ENCODE measurements around the gene WRAP73.

The WRAP73 gene

DNA sequence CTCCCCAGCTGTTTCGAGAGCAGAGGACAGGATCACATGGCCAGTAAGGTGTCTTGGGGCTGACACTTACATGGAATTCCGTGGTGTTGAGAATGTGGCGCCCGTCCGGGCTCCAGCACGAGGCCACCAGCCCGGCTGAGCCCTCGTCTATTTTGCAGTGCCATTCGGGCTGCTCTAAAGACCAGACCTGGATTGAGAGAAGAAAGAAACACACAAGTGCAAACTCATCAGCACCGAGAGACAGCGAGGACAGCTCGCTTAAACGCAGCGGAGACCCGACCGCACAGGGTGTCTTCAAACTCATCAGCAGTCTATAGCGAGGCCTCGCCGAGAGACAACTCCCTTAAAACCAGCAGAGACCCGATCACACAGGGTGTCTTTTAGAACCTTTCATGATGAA, 3.3 kb downstream of the WRAP73 start:
- no peak for DNase-seq (ENCODE audit: low read depth in 2 of 2)

- no peak for DNase-seq (ENCODE audit: low read depth in 2 of 2)
These were observed 4.1 kb downstream of the WRAP73 start for GRCh38 chr1:3645666-3646355.

DNA sequence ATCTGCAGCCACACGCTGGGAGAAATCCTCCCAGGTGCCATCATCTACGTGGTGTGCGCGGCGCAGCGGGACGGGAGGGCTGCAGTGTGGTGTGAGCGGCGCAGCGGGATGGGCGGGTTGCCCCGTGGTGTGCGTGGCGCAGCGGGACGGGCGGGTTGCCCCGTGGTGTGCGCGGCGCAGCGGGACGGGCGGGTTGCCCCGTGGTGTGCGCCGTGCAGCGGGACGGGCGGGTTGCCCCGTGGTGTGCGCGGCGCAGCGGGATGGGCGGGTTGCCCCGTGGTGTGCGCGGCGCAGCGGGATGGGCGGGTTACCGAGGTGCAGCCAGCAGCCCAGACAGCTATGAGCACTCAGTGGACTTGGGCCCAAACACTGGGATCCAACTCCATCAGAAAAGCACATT, 4.7 kb downstream of the WRAP73 start:
- DNase-seq (ENCODE audit: low read depth in 2 of 2): no peak

DNA sequence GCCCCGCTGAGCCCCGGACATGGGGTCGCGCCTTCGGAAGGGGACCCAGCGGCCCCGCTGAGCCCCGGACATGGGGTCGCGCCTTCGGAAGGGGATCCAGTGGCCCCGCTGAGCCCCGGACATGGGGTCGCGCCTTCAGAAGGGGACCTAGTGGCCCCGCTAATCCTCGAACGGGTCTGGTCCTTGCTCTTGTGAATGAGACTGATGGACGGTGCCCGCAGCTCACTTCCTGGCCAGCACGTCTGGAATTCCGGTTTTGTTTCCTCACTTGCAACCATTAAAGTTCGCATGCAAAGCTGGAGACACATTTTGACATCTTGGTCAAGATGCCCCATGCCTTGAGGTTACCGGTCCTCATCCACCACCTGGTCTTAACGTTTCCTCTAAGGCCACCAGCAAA, 5.6 kb downstream of the WRAP73 start:
- no peak for DNase-seq (ENCODE audit: low read depth in 2 of 2)

GRCh38 chr1:3642919-3643675, 6.8 kb downstream of the WRAP73 start:
- DNase-seq (ENCODE audit: low read depth in 2 of 2): no peak

GRCh38 chr1:3641816-3642215, 8.1 kb downstream of the WRAP73 start:
- DNase-seq (ENCODE audit: low read depth in 2 of 2): no peak

DNA sequence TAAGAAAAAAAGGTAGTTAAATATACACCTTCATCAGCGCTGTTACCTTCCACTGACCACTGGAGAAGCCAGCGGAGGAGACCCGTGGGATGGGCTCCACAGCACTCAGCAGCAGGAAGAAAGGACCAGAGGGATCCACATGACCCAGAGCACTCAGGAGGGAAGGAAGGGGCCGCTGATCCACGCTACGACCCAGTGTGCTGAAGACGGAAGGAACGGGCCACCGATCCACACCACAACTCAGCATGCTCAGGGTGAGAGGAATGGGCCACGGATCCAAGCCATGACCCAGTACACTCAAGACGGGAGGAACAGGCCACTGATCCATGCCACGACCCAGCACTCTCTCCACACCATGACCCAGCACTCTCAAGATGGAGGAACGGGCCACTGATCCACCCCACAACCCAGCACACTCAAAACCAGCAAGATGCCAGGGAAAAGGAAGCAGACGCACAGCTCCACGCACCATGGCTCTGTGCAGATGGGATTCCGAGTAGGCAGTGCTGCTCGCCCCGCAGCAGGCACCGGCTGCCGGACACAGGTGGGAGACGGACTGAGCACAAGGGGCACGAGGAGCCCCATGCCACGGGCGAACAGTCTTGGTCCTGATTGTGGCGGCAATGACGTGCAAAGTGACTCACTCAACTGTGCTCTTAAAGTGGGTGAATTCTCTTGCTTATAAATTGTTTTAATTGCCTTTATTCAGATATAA, 8.7 kb downstream of the WRAP73 start:
- DNase-seq (ENCODE audit: low read depth in 2 of 2): no peak

DNA sequence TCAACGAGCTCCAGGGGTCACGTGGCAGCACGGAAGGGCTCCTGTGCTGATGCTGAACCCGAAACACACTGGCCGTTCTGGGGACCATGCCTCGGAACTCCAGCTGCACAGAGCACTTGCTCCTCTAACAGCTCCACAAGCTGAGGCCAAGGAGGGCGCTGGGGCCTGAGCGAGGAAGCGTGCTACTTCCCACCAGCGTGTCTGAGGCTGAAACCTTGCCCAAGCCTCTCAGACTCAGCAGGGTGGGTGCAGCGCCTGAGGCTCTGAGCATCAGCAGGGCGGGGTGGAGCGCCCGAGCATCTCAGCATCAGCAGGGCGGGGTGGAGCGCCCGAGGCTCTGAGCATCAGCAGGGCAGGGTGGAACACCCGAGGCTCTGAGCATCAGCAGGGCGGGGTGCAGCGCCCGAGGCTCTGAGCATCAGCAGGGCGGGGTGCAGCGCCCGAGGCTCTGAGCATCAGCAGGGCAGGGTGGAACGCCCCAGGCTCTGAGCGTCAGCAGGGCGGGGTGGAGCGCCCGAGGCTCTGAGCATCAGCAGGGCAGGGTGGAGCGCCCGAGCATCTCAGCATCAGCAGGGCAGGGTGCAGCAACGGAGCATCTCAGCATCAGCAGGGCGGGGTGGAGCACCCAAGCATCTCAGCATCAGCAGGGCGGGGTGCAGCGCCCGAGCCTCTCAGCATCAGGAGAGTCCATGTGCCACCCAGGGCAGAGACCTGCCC, 9.6 kb downstream of the WRAP73 start:
- DNase-seq (ENCODE audit: low read depth in 2 of 2): no peak

DNA sequence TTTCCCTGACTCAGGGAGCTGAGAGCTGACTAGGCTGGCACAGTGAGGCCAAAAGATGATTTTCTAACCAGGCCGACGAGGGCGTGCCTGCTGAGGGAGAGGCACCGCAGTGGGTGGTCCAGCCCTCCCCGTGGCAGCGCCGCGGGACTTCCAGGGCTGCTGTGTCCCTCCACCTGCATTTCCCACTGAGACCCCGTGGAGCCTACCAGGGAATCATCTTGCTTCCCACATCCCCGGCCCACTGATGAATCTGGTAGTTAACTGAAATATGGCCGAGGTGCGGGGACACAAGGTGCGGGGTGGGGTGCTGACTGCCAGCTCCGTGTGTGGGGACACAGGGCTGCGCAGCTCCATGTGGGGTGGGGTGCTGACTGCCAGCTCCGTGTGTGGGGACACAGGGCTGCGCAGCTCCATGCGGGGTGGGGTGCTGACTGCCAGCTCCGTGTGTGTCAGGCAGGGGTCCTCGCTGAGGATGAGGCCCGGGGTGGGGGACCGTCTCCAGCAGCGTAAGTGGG, 10.4 kb downstream of the WRAP73 start:
- no peak for DNase-seq (ENCODE audit: low read depth in 2 of 2)

DNA sequence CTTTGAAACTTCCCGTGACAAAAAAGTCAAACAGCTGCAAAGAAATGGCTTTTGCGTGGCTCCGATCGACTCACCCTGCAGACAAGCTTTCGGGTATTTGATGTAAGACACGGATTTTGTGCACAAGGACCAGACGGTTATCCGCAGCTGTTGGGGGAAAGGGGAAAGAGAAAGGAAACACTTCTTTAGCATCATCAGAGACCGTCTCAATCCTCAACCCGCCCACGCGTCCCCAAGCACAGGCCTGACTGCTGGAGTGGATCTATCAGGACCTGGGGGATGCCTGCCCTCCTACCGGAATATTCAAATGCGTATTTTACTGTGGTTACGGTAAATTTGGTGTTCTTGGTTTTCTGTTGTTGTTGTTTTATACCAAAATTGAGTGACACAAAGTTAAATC, 11.2 kb downstream of the WRAP73 start:
- no peak for DNase-seq (ENCODE audit: low read depth in 2 of 2)

DNA sequence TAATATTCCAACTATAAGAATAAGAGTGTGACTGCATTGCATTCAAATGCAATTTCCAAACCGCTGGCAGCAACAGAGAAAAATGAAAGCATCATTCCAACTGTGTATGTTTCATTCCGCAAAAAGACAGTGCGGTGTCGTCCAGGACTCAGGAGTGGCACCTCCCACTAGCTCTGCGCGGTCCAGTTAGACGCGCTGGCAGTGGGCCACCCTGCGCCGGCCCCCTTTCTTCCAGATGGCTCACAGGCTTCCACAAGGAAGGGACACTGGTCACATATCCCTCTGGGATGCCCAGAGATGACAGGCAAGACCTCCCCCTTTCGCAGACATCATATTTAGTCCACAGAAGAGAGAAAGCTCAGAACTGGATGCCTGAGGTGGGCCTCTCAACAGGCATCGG, 11.9 kb downstream of the WRAP73 start:
- no peak for DNase-seq (ENCODE audit: low read depth in 2 of 2)

DNA sequence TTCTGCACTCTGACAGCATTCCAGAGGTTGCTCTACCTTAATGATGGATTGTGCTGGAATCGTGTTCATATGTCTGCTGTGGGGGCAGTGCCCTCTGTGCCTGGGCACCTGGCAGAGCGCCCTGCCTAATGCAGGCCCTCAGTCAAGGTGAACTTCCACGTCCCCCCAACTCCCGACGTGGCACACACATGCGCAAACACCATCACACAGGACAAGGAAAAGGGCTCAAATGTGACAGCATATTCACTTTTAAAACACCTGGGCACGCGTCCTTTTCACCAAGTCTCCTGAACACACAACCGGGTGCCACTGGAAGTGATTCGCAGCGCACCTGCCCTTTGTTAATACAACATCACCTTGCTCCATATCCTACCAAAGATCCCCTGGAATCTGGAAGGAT, 13.4 kb downstream of the WRAP73 start:
- no peak for DNase-seq (ENCODE audit: low read depth in 2 of 2)

DNA sequence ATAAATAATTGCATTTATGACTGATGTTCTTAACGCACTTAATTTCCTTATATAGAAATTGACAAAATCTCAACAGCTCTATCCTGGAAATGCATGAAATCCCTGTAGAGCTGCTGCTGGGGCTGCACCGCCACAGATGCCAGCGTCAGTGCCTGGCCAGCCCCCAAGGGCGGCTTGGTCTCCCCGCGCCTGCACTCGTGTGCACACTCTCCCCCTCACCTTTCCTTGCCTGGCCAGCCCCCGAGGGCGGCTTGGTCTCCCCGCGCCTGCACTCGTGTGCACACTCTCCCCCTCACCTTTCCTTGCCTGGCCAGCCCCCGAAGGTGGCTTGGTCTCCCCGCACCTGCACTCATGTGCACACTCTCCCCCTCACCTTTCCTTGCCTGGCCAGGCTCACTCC, 13.8 kb downstream of the WRAP73 start:
- no peak for DNase-seq (ENCODE audit: low read depth in 2 of 2)

DNA sequence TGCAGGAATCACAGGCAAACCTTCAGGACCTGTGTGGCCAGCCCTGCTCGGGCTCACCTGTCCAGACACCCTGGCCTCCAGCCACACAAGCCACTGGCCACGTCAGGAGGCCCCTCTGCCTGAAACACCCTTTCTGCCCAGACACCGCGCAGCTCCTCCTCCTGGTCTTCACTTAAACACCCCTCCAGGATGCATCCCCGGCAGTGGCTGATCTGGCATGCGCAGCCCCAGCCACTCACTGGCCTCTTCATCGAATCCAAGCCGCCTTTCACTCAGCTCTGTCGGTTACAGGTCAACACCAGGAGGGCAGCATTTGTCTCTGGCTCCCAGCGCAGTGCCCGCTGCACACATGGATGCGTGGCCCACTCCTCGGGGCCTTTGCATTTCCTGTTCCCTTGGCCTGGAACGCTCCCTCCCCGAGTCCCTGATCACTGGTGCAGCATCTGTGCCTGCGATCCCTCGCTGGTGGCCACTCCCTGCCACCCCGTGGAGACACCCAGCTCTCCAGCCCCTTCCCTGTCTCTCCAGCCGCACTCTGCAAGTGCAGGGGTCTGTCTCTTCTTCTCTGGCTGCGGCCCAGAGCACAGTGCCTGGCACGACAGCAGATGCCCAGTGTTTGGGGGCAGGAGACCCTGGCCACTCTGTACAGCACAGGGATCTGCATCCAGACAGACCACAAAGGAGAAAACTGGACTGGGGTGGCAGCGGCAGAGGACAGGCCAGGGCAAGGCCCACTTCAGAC, 15.7 kb downstream of the WRAP73 start:
- no peak for DNase-seq (ENCODE audit: low read depth in 2 of 2)

- no peak for DNase-seq (ENCODE audit: low read depth in 2 of 2)
These were observed 16.4 kb downstream of the WRAP73 start for GRCh38 chr1:3633344-3634058.

GRCh38 chr1:3632716-3633343, 17.1 kb downstream of the WRAP73 start:
- DNase-seq (ENCODE audit: low read depth in 2 of 2): no peak

DNA sequence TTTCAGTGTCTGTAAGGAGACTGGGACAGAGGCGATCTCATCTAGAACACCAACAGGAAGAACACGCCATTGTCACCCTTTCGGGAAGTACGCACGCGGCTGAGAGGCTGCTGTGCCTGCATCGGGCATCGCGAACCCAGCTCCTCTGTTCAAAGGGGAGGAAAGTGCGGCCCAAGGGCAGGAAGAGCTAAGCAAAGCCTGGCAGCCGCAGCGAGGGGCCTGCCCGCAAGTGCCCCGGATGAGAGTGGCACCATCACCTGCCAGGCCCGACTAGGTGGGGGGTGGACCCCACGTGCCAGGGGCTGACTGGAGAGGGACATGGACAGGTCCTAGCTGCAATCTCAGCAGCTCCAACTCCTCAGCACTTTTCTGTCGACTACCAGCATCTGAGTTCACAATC, 17.6 kb downstream of the WRAP73 start:
- no peak for DNase-seq (ENCODE audit: low read depth in 2 of 2)

- DNase-seq (ENCODE audit: low read depth in 2 of 2): no peak
These were observed 18.3 kb downstream of the WRAP73 start for GRCh38 chr1:3631320-3632260.

DNA sequence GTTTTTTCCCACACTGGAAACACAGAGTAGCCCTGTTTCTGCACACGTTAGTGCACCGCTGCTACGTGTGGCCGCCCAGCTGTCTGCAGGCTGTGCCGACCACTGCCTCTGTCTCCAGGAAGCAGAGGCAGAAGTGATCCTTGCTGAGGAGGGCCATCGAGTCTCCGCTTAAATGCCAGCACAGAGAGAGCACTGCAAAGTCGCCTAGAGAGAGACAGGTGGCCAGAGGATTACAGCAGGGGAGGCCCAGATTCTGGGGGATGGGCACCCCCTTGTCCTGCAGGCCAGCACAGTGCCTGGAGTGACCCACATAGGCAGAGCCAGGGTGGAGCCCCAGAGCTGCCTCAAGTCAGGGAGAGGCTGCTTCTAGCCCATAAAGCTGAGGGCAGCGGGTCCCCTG, 19.0 kb downstream of the WRAP73 start:
- no peak for DNase-seq (ENCODE audit: low read depth in 2 of 2)

All from stimulated activated CD4-positive, alpha-beta T cell treated with anti-CD3 and anti-CD28 coated beads, Interleukin-15, amount 100 ng/mL, for 48 hours (primary cell).